Chondrocyte (in vitro differentiated cells): ENCODE data around the gene IL37. TPM values are rescaled to one million over a fixed set of nuclear protein-coding genes. Genes with fewer than 3 reads are reported as not detected.

Experiments used
- DNase-seq: peaks from one replicate; pipeline ENCODE4 v3.0.0; 2021; ENCODE audit warnings: mixed read lengths, low spot score
- H3K27ac Mint-ChIP-seq: one replicate; pipeline ENCODE4 v1.8.0; 2021; ENCODE audit warnings: mild to moderate bottlenecking, moderate library complexity, mixed read lengths; ENCODE audit not compliant: unreplicated experiment
- H3K27me3 Mint-ChIP-seq: 2 replicates; pipeline ENCODE4 v1.8.0; 2021; ENCODE audit warnings: low read depth, mixed read lengths
- H3K36me3 Mint-ChIP-seq: 2 replicates; pipeline ENCODE4 v1.8.0; 2021; ENCODE audit warnings: low read depth, mixed read lengths
- H3K4me1 Mint-ChIP-seq: 2 replicates; pipeline ENCODE4 v1.8.0; 2021; ENCODE audit warnings: low read depth, mild to moderate bottlenecking, mixed read lengths
- H3K4me3 Mint-ChIP-seq: one replicate; pipeline ENCODE4 v1.8.0; 2021; ENCODE audit warnings: mild to moderate bottlenecking, moderate library complexity, mixed read lengths; ENCODE audit not compliant: unreplicated experiment
- H3K9me3 Mint-ChIP-seq: 2 replicates; pipeline ENCODE4 v1.8.0; 2021; ENCODE audit warnings: low read depth, mixed read lengths
- total RNA-seq: library from RNA; stranded (reverse); gene quantifications from 3 replicates; pipeline ENCODE4 v1.2.1, GENCODE V29; 2021
- TF ChIP-seq, protein P1 (sequence below): fragments of 200-600 bp; sonication (generic); IDR thresholded peaks from 2 replicates; pipeline ENCODE4 v1.5.0; 2021; ENCODE audit warnings: antibody characterized with exemption, mild to moderate bottlenecking, moderate library complexity

The IL37 gene
- total RNA-seq, 1 donor from 2014 or later, result not detected

DNA sequence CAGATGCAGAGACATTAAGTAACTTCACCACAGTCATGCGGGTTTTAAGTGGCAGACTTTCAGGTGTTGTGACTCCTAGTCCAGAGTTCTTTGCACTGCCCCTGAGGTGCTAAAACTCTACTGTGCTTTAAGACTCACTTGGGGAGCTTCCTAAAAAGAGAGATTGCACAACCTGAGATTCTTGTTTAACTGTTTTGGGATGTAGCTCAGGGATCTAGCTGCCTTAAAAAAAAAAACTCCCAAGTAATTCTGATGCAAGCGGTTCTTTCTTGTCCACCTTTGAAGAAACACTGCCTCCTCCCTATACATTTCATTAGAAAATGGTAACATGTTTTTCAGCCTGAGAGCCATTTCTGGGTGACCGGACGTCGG is 13.0 kb downstream of the IL37 start:
- peaks cover 2% of the 10 kb centered on the region for H3K36me3 Mint-ChIP-seq
- peaks cover 12% of the 10 kb centered on the region for H3K9me3 Mint-ChIP-seq
- H3K4me3 Mint-ChIP-seq, result no peak overlapping the region
- no peak for DNase-seq
- peaks cover 13% of the 10 kb centered on the region for H3K27me3 Mint-ChIP-seq
- H3K27ac Mint-ChIP-seq, result no peak overlapping the region
- no peaks in the 10 kb centered on the region for H3K4me1 Mint-ChIP-seq
- TF ChIP-seq, protein P1, sequence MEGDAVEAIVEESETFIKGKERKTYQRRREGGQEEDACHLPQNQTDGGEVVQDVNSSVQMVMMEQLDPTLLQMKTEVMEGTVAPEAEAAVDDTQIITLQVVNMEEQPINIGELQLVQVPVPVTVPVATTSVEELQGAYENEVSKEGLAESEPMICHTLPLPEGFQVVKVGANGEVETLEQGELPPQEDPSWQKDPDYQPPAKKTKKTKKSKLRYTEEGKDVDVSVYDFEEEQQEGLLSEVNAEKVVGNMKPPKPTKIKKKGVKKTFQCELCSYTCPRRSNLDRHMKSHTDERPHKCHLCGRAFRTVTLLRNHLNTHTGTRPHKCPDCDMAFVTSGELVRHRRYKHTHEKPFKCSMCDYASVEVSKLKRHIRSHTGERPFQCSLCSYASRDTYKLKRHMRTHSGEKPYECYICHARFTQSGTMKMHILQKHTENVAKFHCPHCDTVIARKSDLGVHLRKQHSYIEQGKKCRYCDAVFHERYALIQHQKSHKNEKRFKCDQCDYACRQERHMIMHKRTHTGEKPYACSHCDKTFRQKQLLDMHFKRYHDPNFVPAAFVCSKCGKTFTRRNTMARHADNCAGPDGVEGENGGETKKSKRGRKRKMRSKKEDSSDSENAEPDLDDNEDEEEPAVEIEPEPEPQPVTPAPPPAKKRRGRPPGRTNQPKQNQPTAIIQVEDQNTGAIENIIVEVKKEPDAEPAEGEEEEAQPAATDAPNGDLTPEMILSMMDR, result no peak

DNA sequence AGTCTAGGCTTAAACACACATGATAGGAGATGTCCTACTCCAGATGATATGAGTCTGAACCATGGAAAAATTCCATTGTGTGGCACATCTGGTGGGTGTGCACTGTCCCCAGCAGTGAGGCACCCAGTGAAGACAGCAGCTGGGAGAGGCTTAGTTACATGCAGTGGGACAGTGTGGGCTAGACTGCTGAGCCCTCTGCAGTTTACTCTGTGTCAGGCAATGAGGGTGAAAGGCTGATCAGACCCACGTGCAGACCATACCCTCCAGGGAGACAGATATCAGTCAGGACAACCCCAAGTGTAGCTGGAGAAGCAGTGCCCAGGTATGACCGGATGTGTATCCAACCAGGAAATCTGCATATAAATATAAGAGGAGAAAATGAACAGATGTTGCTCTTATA is 13.4 kb downstream of the IL37 start:
- no peak for DNase-seq
- H3K36me3 Mint-ChIP-seq, result peaks cover 2% of the 10 kb centered on the region
- TF ChIP-seq, protein P1, result no peak
- H3K4me3 Mint-ChIP-seq, result no peak overlapping the region
- H3K4me1 Mint-ChIP-seq, result no peaks in the 10 kb centered on the region
- H3K27me3 Mint-ChIP-seq, result peaks cover 13% of the 10 kb centered on the region
- H3K27ac Mint-ChIP-seq, result no peak overlapping the region
- peaks cover 9% of the 10 kb centered on the region for H3K9me3 Mint-ChIP-seq

DNA sequence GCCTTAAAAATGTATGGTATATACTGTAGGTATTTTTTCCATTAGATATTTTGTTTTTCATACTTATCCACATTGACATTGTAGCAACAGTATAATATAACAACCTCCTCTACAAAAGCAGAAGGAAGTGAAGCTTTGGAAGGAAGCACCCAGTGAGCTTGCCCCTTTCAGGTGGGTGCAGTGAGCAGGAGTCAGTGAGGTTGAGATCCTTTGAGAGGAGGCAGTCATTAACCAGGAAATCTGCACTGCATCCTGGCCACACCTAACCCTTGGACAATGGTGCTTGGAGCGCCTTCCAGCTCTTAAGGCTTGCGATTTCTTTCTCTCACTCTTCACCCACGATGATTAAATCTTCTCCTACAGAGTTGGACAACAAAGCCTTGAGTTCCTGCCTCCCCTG is 13.9 kb downstream of the IL37 start:
- TF ChIP-seq, protein P1, result no peak
- Mint-ChIP-seq H3K4me3 (no peak overlapping the region), H3K36me3 (no peaks in the 10 kb centered on the region), H3K4me1 (no peaks in the 10 kb centered on the region), H3K27me3 (peaks cover 13% of the 10 kb centered on the region), H3K27ac (no peak overlapping the region), H3K9me3 (peaks cover 5% of the 10 kb centered on the region)
- DNase-seq, result no peak

DNA sequence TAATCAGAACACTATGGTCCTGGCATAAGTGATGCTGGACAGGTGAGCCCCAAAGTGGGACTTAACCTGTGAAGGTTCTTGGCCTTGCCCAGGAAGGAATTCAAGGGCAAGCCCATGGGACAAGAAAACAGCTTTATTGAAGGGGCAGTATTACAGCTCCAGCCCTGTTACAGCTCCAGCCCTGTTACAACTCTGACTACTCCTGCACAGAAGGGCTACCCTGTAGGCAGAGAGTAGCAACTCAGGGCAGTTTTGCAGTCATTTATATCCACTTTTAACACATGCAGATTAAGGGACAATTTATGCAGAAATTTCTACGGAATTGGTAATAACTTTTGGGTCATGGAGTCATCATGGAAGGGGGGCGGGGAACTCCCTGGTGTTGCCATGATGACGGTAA is 15.7 kb downstream of the IL37 start:
- TF ChIP-seq, protein P1, result no peak
- Mint-ChIP-seq H3K9me3 (no peaks in the 10 kb centered on the region), H3K4me3 (no peak overlapping the region), H3K27me3 (peaks cover 13% of the 10 kb centered on the region), H3K27ac (no peak overlapping the region), H3K4me1 (no peaks in the 10 kb centered on the region), H3K36me3 (no peaks in the 10 kb centered on the region)
- DNase-seq, result no peak

DNA sequence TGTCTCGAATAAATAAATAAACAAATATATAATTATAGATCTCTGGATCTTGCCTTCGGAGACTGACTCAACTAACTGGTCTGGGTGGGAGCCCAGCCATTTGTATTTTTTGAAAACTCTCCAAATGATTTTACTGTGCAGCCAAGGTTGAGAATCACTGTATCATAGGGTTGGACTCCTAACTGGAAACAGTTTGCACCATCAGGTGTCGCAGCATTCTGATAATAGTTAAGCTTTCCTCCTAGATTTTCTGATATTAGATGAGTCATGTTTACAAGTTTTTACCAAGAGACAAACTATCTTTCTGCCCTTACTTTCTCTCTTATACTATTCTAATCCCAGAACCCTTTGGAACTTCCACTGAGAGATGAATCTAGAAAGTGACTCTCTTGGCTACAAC is 16.8 kb downstream of the IL37 start:
- H3K27ac Mint-ChIP-seq, result no peak overlapping the region
- no peaks in the 10 kb centered on the region for H3K9me3 Mint-ChIP-seq
- no peaks in the 10 kb centered on the region for H3K36me3 Mint-ChIP-seq
- H3K4me1 Mint-ChIP-seq, result no peaks in the 10 kb centered on the region
- H3K27me3 Mint-ChIP-seq, result peaks cover 13% of the 10 kb centered on the region
- no peak for DNase-seq
- no peak overlapping the region for H3K4me3 Mint-ChIP-seq
- TF ChIP-seq, protein P1, result no peak
